MCF 10A (cell line): ENCODE results near the gene DDX47. TPM values are rescaled to one million over a fixed set of nuclear protein-coding genes. Genes with fewer than 3 reads are reported as not detected.

Source experiments
- BruUV-seq: library from RNA; stranded (reverse); fragments of 400-500 nt; replicated peaks from 2 replicates; lab custom pipeline; 2021; lab: Mats Ljungman, UMichigan
- CTCF ChIA-PET: fragments of 300-600 bp; sonication (Branson Sonifier 250); formaldehyde crosslinking; extraction: SDS; loops from one replicate; lab custom pipeline; 2021; ENCODE audit warnings: antibody characterized with exemption, inconsistent platforms; lab: Yijun Ruan, JAX
- POLR2A ChIA-PET: fragments of 300-600, 350-650 bp; sonication (Branson Sonifier 250); formaldehyde crosslinking; extraction: SDS; loops from one replicate; lab custom pipeline; 2020; ENCODE audit warnings: antibody characterized with exemption, inconsistent platforms; lab: Yijun Ruan, JAX
- DNase-seq: peaks from one replicate; pipeline ENCODE4 v3.0.0-alpha.2; 2018; ENCODE audit not compliant: unreplicated experiment
- H3K27ac Mint-ChIP-seq: one replicate; pipeline ENCODE4 v1.8.0; 2022; ENCODE audit warnings: mild to moderate bottlenecking, low read depth, mixed read lengths; ENCODE audit not compliant: unreplicated experiment
- H3K27me3 Mint-ChIP-seq: one replicate; pipeline ENCODE4 v1.8.0; 2022; ENCODE audit warnings: mixed read lengths; ENCODE audit not compliant: insufficient read depth, unreplicated experiment
- H3K36me3 Mint-ChIP-seq: one replicate; pipeline ENCODE4 v1.8.0; 2022; ENCODE audit warnings: mild to moderate bottlenecking, moderate library complexity, mixed read lengths; ENCODE audit not compliant: insufficient read depth, unreplicated experiment
- H3K4me1 Mint-ChIP-seq: one replicate; pipeline ENCODE4 v1.8.0; 2022; ENCODE audit warnings: mixed read lengths; ENCODE audit not compliant: insufficient read depth, unreplicated experiment
- H3K4me3 Mint-ChIP-seq: one replicate; pipeline ENCODE4 v1.8.0; 2022; ENCODE audit warnings: mild to moderate bottlenecking, moderate library complexity, mixed read lengths; ENCODE audit not compliant: unreplicated experiment
- H3K9me3 Mint-ChIP-seq: one replicate; pipeline ENCODE4 v1.8.0; 2022; ENCODE audit warnings: mixed read lengths; ENCODE audit not compliant: unreplicated experiment
- CTCF ChIP-seq: fragments of 200-600 bp; IDR thresholded peaks from one replicate; pipeline ENCODE4 v1.8.0; 2022; ENCODE audit warnings: antibody characterized with exemption, mild to moderate bottlenecking; ENCODE audit not compliant: unreplicated experiment
- intact Hi-C: fragments of 100-400 bp; cut with micrococcal nuclease; formaldehyde crosslinking; loops from 2 replicates; pipeline ENCODE4 v1.14.1; 2022
- total RNA-seq: library from RNA; stranded (reverse); gene quantifications from 2 replicates; pipeline ENCODE4 v1.2.3, GENCODE V29; 2022

DDX47 gene
- total RNA-seq, 1 experiment from 2014 or later = 47.7 TPM

DNA sequence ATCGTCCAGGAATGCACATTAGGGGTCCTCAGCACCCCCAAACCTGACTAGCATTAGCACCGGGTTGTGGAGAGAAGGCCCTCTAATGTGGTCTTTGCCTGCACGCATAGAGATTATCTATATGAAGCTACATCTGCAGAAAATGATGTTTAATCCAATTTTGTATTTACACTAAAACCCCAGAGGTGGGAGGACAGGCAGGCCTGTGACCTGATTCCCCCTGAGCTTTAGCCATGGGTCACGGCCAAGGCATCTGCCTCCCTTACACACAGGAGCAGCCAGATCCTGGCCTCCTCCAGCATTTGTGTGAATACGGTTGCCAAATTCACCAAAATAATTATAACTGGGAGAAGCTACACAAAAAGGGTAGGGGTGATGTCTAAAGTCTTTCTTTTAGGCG lies 20.7 kb upstream of the DDX47 start:
- Mint-ChIP-seq H3K9me3 (no peaks in the 10 kb centered on the region), H3K27ac (no peak overlapping the region), H3K36me3 (no peaks in the 10 kb centered on the region), H3K4me3 (no peak overlapping the region), H3K27me3 (no peaks in the 10 kb centered on the region), H3K4me1 (no peaks in the 10 kb centered on the region)
- BruUV-seq = no TSS peak
- ChIA-PET CTCF (interaction anchor here (0.5 to 2.4 kb wide), 8 partner anchors 12 to 344 kb away, joined by 3 to 9 read pairs (median 4); partner anchors contain the start of gene DDX47), POLR2A (interaction anchor here (1.0 to 2.4 kb wide), 4 partner anchors 11 to 183 kb away, joined by 3 to 15 read pairs (median 4); no protein-coding TSS in a partner anchor)
- intact Hi-C loops = loop anchor here (5.0 kb wide), 1 partner anchor 305 kb away; no protein-coding TSS in a partner anchor
- no peak for DNase-seq
- TF ChIP-seq CTCF = no peak

GRCh38 chr12:12794686-12795085 lies 18.5 kb upstream of the DDX47 start:
- intact Hi-C loops = loop anchor here (5.0 kb wide), 1 partner anchor 303 kb away; no protein-coding TSS in a partner anchor
- Mint-ChIP-seq H3K36me3 (no peaks in the 10 kb centered on the region), H3K4me1 (no peaks in the 10 kb centered on the region), H3K4me3 (no peak overlapping the region), H3K27ac (no peak overlapping the region), H3K27me3 (no peaks in the 10 kb centered on the region), H3K9me3 (no peaks in the 10 kb centered on the region)
- ChIA-PET CTCF (interaction anchor here (1.1 kb wide), 1 partner anchor 110 kb away, joined by 3 read pairs; no protein-coding TSS in a partner anchor), POLR2A (interaction anchor here (1.5 kb wide), 1 partner anchor 9 kb away, joined by 4 read pairs; no protein-coding TSS in a partner anchor)
- no TSS peak for BruUV-seq
- no peak for DNase-seq
- no peak for TF ChIP-seq CTCF

DNA sequence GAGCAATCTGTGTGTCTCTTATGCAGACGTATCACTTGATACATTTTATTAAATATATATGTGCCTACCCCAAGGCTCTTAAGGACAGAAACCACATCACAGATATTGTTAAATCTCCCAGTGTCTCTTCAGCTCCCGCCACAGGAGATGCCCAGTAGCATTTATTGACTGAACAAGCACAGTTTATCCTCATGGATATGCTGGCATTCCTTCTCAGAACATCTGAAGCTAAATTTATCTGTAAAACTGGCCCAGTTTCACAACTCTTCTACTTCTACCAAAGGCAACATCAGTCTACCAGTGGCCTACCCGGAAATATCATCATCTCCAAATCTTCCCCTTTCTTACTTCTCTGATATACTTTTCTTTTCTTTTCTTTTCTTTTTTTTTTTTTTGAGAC lies 17.0 kb upstream of the DDX47 start:
- Mint-ChIP-seq H3K27ac (no peak overlapping the region), H3K9me3 (no peaks in the 10 kb centered on the region), H3K27me3 (no peaks in the 10 kb centered on the region), H3K36me3 (peaks cover 5% of the 10 kb centered on the region), H3K4me1 (peaks cover 8% of the 10 kb centered on the region), H3K4me3 (no peak overlapping the region)
- TF ChIP-seq CTCF = no peak
- CTCF ChIA-PET = no interaction called here
- POLR2A ChIA-PET = interaction anchor here (0.7 kb wide), 1 partner anchor 179 kb away, joined by 3 read pairs; no protein-coding TSS in a partner anchor
- intact Hi-C loops = no loop called here
- no TSS peak for BruUV-seq
- DNase-seq = no peak

- CTCF ChIA-PET = interaction anchor here (0.7 to 1.8 kb wide), 4 partner anchors 8 to 233 kb away, joined by 3 to 10 read pairs (median 4); no protein-coding TSS in a partner anchor
- no TSS peak for BruUV-seq
- POLR2A ChIA-PET = interaction anchor here (0.6 kb wide), 1 partner anchor 531 kb away, joined by 3 read pairs; the partner anchor contains the start of gene LRP6
- Mint-ChIP-seq H3K4me1 (peaks cover 11% of the 10 kb centered on the region), H3K36me3 (peaks cover 5% of the 10 kb centered on the region), H3K9me3 (no peaks in the 10 kb centered on the region), H3K27ac (no peak overlapping the region), H3K27me3 (no peaks in the 10 kb centered on the region), H3K4me3 (no peak overlapping the region)
- DNase-seq = no peak
- intact Hi-C loops = no loop called here
- TF ChIP-seq CTCF = no peak
These were observed 16.0 kb upstream of the DDX47 start for GRCh38 chr12:12796928-12797793.
